ENCODE measurements around the gene SLIT3.

DNA sequence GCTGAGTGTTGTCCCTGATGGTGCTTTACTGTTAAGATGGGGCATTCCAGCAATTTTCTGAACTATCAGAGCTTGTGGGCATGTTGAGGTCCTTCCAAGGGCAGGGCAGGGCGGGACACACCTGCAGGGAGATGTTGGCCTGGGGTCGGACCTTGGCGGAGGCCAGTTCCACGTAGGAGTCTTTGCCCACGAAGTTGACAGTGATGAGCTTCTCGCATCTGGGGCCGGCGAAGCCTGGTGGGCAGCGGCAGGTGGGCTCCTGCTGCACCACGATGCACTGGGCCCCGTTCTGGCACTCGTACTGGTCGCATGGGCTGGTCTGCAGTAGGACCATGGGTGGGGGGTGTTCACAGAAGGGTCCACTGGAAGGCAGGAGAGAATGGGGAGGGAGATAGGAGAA, 615.4 kb downstream of the SLIT3 start:
- TF ChIP-seq, protein P1, sequence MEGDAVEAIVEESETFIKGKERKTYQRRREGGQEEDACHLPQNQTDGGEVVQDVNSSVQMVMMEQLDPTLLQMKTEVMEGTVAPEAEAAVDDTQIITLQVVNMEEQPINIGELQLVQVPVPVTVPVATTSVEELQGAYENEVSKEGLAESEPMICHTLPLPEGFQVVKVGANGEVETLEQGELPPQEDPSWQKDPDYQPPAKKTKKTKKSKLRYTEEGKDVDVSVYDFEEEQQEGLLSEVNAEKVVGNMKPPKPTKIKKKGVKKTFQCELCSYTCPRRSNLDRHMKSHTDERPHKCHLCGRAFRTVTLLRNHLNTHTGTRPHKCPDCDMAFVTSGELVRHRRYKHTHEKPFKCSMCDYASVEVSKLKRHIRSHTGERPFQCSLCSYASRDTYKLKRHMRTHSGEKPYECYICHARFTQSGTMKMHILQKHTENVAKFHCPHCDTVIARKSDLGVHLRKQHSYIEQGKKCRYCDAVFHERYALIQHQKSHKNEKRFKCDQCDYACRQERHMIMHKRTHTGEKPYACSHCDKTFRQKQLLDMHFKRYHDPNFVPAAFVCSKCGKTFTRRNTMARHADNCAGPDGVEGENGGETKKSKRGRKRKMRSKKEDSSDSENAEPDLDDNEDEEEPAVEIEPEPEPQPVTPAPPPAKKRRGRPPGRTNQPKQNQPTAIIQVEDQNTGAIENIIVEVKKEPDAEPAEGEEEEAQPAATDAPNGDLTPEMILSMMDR (IDR thresholded peaks at IDR 0.05): no peak
- TF ChIP-seq POLR2AphosphoS5 (IDR thresholded peaks at IDR 0.05; ENCODE audit: insufficient read depth in 1 of 2, low read depth in 1 of 2): no peak
